Activated CD8-positive, alpha-beta T cell treated with anti-CD3 and anti-CD28 coated beads, Interleukin-2, amount 10 ng/mL, durations not matched to agents 7 days and 5 days (primary cell): Measurements from ENCODE around the gene PLCD3. TPM values are rescaled to one million over a fixed set of nuclear protein-coding genes. Genes with fewer than 3 reads are reported as not detected.

Source experiments
- ATAC-seq: fragments of 150-1000 bp; cut with Tn5 transposase; one replicate; pipeline ENCODE4 v1.10.0; 2021; ENCODE audit warnings: moderate library complexity
- CTCF ChIA-PET: fragments of 350-600 bp; sonication (Branson Sonifier 250); formaldehyde crosslinking; loops from one replicate; lab custom pipeline; 2021; ENCODE audit warnings: antibody characterized with exemption; lab: Charles Lee
- POLR2A ChIA-PET: fragments of 350-600 bp; sonication (Branson Sonifier 250); formaldehyde crosslinking; loops from one replicate; lab custom pipeline; 2021; ENCODE audit warnings: antibody characterized with exemption; lab: Charles Lee
- DNase-seq: peaks from one replicate; pipeline ENCODE4 v3.0.0-alpha.2; 2020
- H3K27ac Mint-ChIP-seq: one replicate; pipeline ENCODE4 v1.8.0; 2021; ENCODE audit warnings: mild to moderate bottlenecking, mixed read lengths
- H3K27me3 Mint-ChIP-seq: one replicate; pipeline ENCODE4 v1.8.0; 2021; ENCODE audit warnings: low read depth, mixed read lengths
- H3K36me3 Mint-ChIP-seq: one replicate; pipeline ENCODE4 v1.8.0; 2021; ENCODE audit warnings: low read depth, mixed read lengths
- H3K4me1 Mint-ChIP-seq: one replicate; pipeline ENCODE4 v1.8.0; 2021; ENCODE audit warnings: low read depth, mixed read lengths
- H3K4me3 Mint-ChIP-seq: one replicate; pipeline ENCODE4 v1.8.0; 2021; ENCODE audit warnings: mild to moderate bottlenecking, mixed read lengths
- H3K9me3 Mint-ChIP-seq: one replicate; pipeline ENCODE4 v1.8.0; 2022; ENCODE audit warnings: mixed read lengths; ENCODE audit not compliant: insufficient read depth
- total RNA-seq, 2 experiments: library from RNA; stranded (reverse); gene quantifications; one replicate each; pipeline ENCODE4 v1.2.3, GENCODE V29; 2021

Gene PLCD3
- total RNA-seq, 2 experiments from 2014 or later: 4.3 to 4.6 TPM

DNA sequence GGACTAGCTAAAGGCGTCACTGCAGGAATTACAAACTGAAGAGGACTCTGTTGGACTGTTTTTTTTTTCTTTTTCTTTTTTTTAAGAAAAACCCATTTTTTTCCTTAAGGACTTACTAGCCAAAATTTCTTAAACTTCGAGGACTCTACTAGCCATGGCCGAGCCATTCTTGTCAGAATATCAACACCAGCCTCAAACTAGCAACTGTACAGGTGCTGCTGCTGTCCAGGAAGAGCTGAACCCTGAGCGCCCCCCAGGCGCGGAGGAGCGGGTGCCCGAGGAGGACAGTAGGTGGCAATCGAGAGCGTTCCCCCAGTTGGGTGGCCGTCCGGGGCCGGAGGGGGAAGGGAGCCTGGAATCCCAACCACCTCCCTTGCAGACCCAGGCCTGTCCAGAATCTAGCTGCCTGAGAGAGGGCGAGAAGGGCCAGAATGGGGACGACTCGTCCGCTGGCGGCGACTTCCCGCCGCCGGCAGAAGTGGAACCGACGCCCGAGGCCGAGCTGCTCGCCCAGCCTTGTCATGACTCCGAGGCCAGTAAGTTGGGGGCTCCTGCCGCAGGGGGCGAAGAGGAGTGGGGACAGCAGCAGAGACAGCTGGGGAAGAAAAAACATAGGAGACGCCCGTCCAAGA, 16.8 kb upstream of the PLCD3 start:
- POLR2A ChIA-PET: interaction anchor here (0.5 to 9.4 kb wide), 29 partner anchors 8 to 991 kb away, joined by 3 to 280 read pairs (median 6); partner anchors contain the start of genes ACBD4, DCAKD, EFTUD2 and FMNL1
- Mint-ChIP-seq H3K9me3 (no peaks in the 10 kb centered on the region), H3K4me1 (peaks cover 36% of the 10 kb centered on the region), H3K27ac (peak overlapping the region; percentile 100), H3K4me3 (peak overlapping the region; percentile 95), H3K36me3 (peaks cover 28% of the 10 kb centered on the region), H3K27me3 (no peaks in the 10 kb centered on the region)
- CTCF ChIA-PET: interaction anchor here (0.7 to 10.9 kb wide), 35 partner anchors 8 to 236 kb away, joined by 3 to 344 read pairs (median 6); partner anchors contain the start of genes ACBD4, DCAKD, FMNL1 and HEXIM2
- ATAC-seq: peak; percentile 38
- DNase-seq: peak; percentile 88

GRCh38 chr17:45148183-45149036, 16.1 kb upstream of the PLCD3 start, which contains the start of gene HEXIM1:
HEXIM1 (plus strand) TSS chr17:45148475; CDS start chr17:45149191, 716 bp downstream.
- Mint-ChIP-seq H3K36me3 (peaks cover 28% of the 10 kb centered on the region), H3K4me1 (peaks cover 39% of the 10 kb centered on the region), H3K27ac (peak within 1 kb of the TSS; percentile 100), H3K4me3 (peak within 1 kb of the TSS; percentile 95), H3K27me3 (no peaks in the 10 kb centered on the region), H3K9me3 (no peaks in the 10 kb centered on the region)
- ATAC-seq: peak; percentile 80
- POLR2A ChIA-PET: interaction anchor here (0.5 to 9.4 kb wide), 35 partner anchors 8 to 990 kb away, joined by 3 to 280 read pairs (median 5); partner anchors contain the start of genes ACBD4, EFTUD2, FMNL1 and HEXIM2
- CTCF ChIA-PET: interaction anchor here (0.8 to 10.9 kb wide), 24 partner anchors 12 to 237 kb away, joined by 3 to 344 read pairs (median 6); partner anchors contain the start of genes ACBD4, DCAKD, FMNL1 and HEXIM2
- peak; percentile 99 for DNase-seq

DNA sequence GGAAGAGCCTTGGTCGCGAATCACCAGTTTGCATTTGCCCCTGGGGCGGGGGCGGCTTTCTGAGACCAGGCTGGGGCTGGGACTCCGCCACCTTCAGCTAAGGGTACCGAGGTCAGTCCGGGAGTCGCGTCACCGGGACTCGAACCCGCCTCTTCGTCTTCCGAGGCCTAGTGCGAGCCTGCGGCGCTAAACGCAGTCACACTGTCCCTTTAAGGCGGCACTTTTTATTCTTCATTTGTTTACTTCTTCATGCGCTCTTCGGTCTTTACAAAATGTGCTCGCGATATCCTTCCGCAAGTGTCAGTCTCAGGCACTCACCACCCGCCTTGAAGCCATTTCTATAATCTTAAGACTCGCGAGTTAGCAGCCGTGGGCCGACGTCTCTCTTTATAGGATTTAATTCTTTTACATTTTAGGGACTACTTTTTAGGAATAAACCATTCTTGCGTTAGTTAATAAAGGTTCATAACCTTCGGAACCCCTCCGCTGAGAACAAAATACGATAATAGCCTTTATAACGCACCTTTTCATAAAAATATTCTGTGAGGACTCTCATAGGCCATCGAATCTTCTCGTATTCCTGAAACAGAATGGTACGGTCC, 15.4 kb upstream of the PLCD3 start:
- no peaks in the 10 kb centered on the region for H3K9me3 Mint-ChIP-seq
- CTCF ChIA-PET: interaction anchor here (1.4 to 10.9 kb wide), 11 partner anchors 12 to 170 kb away, joined by 3 to 344 read pairs (median 41); partner anchors contain the start of genes ACBD4, FMNL1, HEXIM2 and MAP3K14
- no peaks in the 10 kb centered on the region for H3K27me3 Mint-ChIP-seq
- DNase-seq: peak; percentile 85
- peak; percentile 37 for ATAC-seq
- peak overlapping the region; percentile 95 for H3K4me3 Mint-ChIP-seq
- H3K4me1 Mint-ChIP-seq: peaks cover 39% of the 10 kb centered on the region
- peaks cover 28% of the 10 kb centered on the region for H3K36me3 Mint-ChIP-seq
- POLR2A ChIA-PET: interaction anchor here (0.5 to 9.4 kb wide), 31 partner anchors 9 to 262 kb away, joined by 3 to 280 read pairs (median 6); partner anchors contain the start of genes ACBD4, EFTUD2, FMNL1 and HEXIM2
- peak overlapping the region; percentile 100 for H3K27ac Mint-ChIP-seq

DNA sequence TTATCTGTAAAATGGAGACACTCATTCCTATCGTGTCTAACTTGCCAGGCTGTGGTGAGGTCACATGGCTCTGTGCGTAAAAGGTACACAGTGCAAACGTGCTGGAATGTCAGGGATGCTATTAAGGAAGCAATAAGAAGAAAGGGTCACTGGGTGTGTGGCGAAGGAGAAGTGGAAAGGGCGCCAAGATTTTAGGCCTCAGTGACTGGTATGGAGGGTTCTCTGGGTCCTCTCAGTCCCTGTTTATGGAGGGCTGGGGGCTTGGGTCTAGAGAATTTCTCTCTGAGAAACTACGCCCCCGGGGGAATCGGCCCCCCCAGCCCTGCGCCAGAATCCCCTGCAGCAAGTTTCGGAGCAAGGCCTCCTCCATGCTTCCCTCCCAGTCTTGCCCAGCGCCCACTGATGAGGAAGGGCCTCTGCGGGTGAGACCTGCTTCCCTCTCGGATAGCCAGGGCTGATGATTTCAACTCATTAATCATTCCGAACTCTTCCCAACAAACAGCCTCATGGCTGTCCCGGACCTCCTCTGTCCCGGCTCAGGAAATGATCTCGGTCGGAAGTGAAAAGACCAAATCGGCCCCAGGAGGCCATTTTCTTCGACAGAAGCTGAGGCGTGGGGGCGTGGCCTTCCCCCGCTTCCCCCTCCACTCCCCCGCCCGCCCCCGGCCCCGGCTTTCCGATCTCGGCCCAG, 14.7 kb upstream of the PLCD3 start:
- no peaks in the 10 kb centered on the region for H3K27me3 Mint-ChIP-seq
- H3K9me3 Mint-ChIP-seq: no peaks in the 10 kb centered on the region
- peak overlapping the region; percentile 95 for H3K4me3 Mint-ChIP-seq
- CTCF ChIA-PET: interaction anchor here (3.7 to 10.9 kb wide), 6 partner anchors 11 to 74 kb away, joined by 52 to 344 read pairs (median 115); partner anchors contain the start of genes ACBD4, FMNL1 and HEXIM2
- peak overlapping the region; percentile 100 for H3K27ac Mint-ChIP-seq
- peaks cover 37% of the 10 kb centered on the region for H3K4me1 Mint-ChIP-seq
- DNase-seq (peak; percentile 82), ATAC-seq (peak; percentile 6)
- H3K36me3 Mint-ChIP-seq: peaks cover 28% of the 10 kb centered on the region
- POLR2A ChIA-PET: interaction anchor here (0.8 to 9.4 kb wide), 15 partner anchors 10 to 248 kb away, joined by 3 to 280 read pairs (median 19); partner anchors contain the start of genes ACBD4, EFTUD2, FMNL1 and HEXIM2

DNA sequence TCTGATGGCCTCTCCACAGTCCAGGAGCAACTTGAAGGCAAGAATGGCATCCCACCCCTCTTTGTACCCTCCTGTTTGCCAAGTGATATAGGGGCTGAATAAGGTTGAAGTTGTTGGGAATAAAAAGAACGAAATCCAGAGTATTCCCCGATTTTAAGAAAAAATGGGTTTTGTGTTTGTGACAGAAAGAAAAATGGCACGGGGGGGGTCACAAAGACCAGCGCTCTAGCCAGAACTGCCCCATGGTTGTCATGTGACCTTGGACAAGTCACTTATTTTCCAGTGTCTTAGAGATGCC, 14.2 kb upstream of the PLCD3 start:
- Mint-ChIP-seq H3K27ac (peak overlapping the region; percentile 100), H3K4me1 (peaks cover 38% of the 10 kb centered on the region), H3K36me3 (peaks cover 28% of the 10 kb centered on the region), H3K27me3 (no peaks in the 10 kb centered on the region), H3K4me3 (peak overlapping the region; percentile 95), H3K9me3 (no peaks in the 10 kb centered on the region)
- DNase-seq (no peak), ATAC-seq (no peak)
- ChIA-PET CTCF (interaction anchor here (3.7 kb wide), 1 partner anchor 11 kb away, joined by 52 read pairs; the partner anchor contains the start of gene ACBD4), POLR2A (interaction anchor here (9.4 kb wide), 1 partner anchor 14 kb away, joined by 280 read pairs; the partner anchor contains the start of gene HEXIM2)

DNA sequence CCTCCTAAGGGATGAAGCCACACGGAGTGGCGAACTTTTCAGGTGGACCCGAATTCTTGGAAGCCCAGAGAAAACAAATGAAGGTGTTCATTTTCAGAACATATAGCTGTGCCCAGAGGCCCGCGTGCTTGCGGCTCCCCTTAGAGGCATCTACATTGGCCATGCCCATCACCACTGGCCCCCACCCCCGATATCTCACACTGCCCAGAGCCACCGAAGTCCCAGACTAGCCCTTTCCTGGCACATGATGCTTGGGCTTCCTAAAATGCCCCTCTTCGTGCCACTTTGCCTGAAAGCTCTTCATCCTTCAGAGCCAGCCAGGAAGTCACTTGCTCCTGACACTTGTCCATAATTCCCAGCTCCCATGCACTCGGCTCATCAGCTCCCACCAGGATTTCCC, 13.9 kb upstream of the PLCD3 start:
- ChIA-PET CTCF (interaction anchor here (3.7 kb wide), 1 partner anchor 11 kb away, joined by 52 read pairs; the partner anchor contains the start of gene ACBD4), POLR2A (interaction anchor here (9.4 kb wide), 1 partner anchor 15 kb away, joined by 280 read pairs; the partner anchor contains the start of gene HEXIM2)
- Mint-ChIP-seq H3K9me3 (no peaks in the 10 kb centered on the region), H3K27ac (peak overlapping the region; percentile 100), H3K36me3 (peaks cover 26% of the 10 kb centered on the region), H3K27me3 (no peaks in the 10 kb centered on the region), H3K4me1 (peaks cover 38% of the 10 kb centered on the region), H3K4me3 (peak overlapping the region; percentile 95)
- ATAC-seq (no peak), DNase-seq (no peak)

- no peaks in the 10 kb centered on the region for H3K9me3 Mint-ChIP-seq
- peaks cover 34% of the 10 kb centered on the region for H3K4me1 Mint-ChIP-seq
- no peak overlapping the region for H3K4me3 Mint-ChIP-seq
- H3K27ac Mint-ChIP-seq: no peak overlapping the region
- DNase-seq: no peak
- H3K27me3 Mint-ChIP-seq: no peaks in the 10 kb centered on the region
- CTCF ChIA-PET: interaction anchor here (1.7 to 3.7 kb wide), 2 partner anchors 10 to 52 kb away, joined by 6 to 52 read pairs; partner anchors contain the start of gene ACBD4
- POLR2A ChIA-PET: interaction anchor here (0.6 to 9.4 kb wide), 2 partner anchors 9 to 16 kb away, joined by 4 to 280 read pairs; partner anchors contain the start of genes ACBD4 and HEXIM2
- ATAC-seq: no peak
- H3K36me3 Mint-ChIP-seq: peaks cover 18% of the 10 kb centered on the region
Observed at GRCh38 chr17:45145035-45145389, 12.7 kb upstream of the PLCD3 start.

- ChIA-PET POLR2A (interaction anchor here (0.6 to 9.4 kb wide), 3 partner anchors 9 to 28 kb away, joined by 3 to 280 read pairs (median 4); partner anchors contain the start of genes ACBD4 and HEXIM2), CTCF (interaction anchor here (1.7 to 3.7 kb wide), 2 partner anchors 9 to 53 kb away, joined by 6 to 52 read pairs; partner anchors contain the start of gene ACBD4)
- Mint-ChIP-seq H3K36me3 (peaks cover 12% of the 10 kb centered on the region), H3K4me3 (peak overlapping the region; percentile 25), H3K4me1 (peaks cover 34% of the 10 kb centered on the region), H3K27me3 (no peaks in the 10 kb centered on the region), H3K9me3 (no peaks in the 10 kb centered on the region), H3K27ac (no peak overlapping the region)
- ATAC-seq (no peak), DNase-seq (no peak)
Observed at GRCh38 chr17:45144199-45145034, 12.1 kb upstream of the PLCD3 start.

DNA sequence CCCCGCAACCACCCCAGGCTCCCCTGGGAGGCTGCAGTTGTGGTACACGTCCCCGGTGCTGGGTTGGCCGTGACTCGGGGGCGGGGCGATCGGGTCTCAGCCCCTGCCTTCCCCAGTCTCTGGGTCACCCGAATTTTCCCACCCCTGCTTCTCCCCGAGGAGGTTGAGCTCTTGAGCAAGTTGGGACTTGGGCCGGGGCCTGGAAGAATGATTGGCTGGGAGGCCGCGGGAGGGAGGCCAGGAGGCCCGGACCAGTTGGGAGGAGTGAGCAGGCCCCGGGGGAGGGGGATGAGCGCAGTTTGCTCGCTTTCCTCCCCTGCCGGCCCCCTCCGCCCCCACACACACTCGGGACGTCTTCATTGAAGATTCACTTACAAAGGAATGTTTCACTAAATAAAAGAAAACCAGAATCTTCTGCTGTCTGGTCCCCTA, 11.5 kb upstream of the PLCD3 start:
- DNase-seq (no peak), ATAC-seq (no peak)
- peaks cover 34% of the 10 kb centered on the region for H3K4me1 Mint-ChIP-seq
- POLR2A ChIA-PET: interaction anchor here (0.9 kb wide), 1 partner anchor 29 kb away, joined by 3 read pairs; no protein-coding TSS in a partner anchor
- H3K9me3 Mint-ChIP-seq: no peaks in the 10 kb centered on the region
- peak overlapping the region; percentile 25 for H3K4me3 Mint-ChIP-seq
- H3K27ac Mint-ChIP-seq: no peak overlapping the region
- no peaks in the 10 kb centered on the region for H3K27me3 Mint-ChIP-seq
- CTCF ChIA-PET: interaction anchor here (1.7 to 3.7 kb wide), 2 partner anchors 8 to 53 kb away, joined by 6 to 52 read pairs; partner anchors contain the start of gene ACBD4
- peaks cover 7% of the 10 kb centered on the region for H3K36me3 Mint-ChIP-seq
